GM18861 (cell line): Measurements from ENCODE around the gene BRSK2.

Experiments used
- ATAC-seq: cut with Tn5 transposase; IDR thresholded peaks from one replicate; pipeline ENCODE4 v1.9.1; 2021; ENCODE audit not compliant: unreplicated experiment

The BRSK2 gene

DNA sequence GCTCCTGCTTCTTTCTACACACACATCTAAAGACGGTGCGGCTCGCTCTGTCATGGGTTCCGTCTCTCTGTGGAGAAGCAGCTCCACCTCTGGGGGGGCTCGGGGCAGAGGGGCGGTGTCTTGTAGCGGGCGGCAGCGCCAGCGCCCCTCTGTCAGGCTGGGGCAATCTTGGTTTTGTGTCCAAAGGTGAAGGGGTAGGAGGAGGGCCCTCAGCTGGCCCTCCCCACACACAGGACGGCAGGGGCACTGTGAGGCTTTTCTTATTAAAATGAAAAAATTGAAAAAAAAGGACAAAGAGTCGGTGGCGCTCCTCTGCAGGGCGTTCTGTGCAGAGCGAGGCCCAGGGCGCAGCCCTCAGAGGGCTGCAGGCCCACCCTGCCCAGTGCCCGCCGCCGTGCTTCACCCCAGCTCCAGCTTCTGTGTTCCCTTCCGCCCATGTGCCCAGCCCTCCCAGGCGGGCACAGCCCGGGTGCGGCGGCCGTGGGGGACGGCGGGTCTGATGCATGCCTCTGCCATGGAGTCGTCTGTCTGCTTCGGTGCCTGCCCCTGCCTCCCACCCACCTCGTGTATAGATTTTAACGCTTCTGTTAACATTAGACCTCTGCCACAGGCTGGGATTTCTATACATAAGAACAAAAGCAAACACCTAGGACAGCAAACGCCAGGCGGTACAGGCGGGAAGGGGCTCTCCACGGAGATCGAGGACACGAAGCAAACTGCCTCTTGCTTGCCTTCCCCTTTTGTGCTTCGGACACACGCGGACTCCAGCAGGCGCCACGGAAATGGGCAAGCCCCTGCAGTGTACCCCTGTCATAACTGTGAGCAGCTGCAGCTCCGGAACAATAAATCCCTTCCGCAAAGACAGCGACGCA is 72.3 kb downstream of the BRSK2 start:
- no peak for ATAC-seq

DNA sequence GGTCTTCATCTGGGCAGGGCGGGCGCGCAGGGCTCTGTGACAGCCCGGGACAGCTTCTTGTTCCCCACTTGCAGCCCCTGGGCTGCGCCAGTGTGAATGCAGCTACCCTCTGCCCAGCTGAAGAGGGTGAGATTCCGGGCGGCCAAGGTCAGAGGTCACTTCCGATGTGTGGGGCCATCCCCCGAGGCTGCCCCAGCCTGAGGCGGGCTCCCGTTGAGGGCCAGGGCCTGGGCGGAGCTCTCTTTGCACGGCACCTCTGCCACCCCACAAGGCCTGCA is 72.9 kb downstream of the BRSK2 start:
- no peak for ATAC-seq

GRCh38 chr11:1463056-1463455 is 73.3 kb downstream of the BRSK2 start:
- ATAC-seq, result no peak

GRCh38 chr11:1466784-1467183 is 77.0 kb downstream of the BRSK2 start:
- no peak for ATAC-seq

GRCh38 chr11:1467270-1467669 is 77.5 kb downstream of the BRSK2 start:
- ATAC-seq, result no peak

DNA sequence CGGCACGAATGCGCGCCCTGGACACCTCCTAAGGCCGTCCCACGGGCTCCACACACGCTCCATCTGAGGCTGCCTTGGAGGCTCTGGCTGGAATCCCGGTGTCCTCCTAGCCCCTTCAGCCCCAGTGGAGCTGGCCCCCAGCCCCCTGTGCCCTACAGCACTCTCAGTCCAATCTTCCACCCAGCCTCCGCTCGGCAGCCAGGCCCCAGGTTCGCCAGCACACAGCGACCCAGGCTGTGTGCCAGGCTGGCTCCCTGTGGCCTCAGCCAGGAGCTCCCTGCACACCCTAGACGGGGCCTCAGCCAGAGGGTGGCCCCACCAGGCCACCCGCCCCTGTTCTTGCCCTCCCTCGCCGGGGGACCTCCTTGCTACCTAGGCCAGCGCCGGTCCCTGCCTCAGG is 78.3 kb downstream of the BRSK2 start:
- no peak for ATAC-seq

- ATAC-seq, result no peak
Observed at GRCh38 chr11:1468473-1469066, 78.8 kb downstream of the BRSK2 start.

- no peak for ATAC-seq
Observed at GRCh38 chr11:1469287-1469910, 79.7 kb downstream of the BRSK2 start.

GRCh38 chr11:1469911-1470680 is 80.4 kb downstream of the BRSK2 start:
- ATAC-seq, result no peak

- ATAC-seq, result no peak
Observed at GRCh38 chr11:1470681-1471611, 81.2 kb downstream of the BRSK2 start.

- ATAC-seq, result no peak
Observed at GRCh38 chr11:1471736-1472135, 82.0 kb downstream of the BRSK2 start.

GRCh38 chr11:1472180-1473005 is 82.7 kb downstream of the BRSK2 start:
- ATAC-seq, result no peak

DNA sequence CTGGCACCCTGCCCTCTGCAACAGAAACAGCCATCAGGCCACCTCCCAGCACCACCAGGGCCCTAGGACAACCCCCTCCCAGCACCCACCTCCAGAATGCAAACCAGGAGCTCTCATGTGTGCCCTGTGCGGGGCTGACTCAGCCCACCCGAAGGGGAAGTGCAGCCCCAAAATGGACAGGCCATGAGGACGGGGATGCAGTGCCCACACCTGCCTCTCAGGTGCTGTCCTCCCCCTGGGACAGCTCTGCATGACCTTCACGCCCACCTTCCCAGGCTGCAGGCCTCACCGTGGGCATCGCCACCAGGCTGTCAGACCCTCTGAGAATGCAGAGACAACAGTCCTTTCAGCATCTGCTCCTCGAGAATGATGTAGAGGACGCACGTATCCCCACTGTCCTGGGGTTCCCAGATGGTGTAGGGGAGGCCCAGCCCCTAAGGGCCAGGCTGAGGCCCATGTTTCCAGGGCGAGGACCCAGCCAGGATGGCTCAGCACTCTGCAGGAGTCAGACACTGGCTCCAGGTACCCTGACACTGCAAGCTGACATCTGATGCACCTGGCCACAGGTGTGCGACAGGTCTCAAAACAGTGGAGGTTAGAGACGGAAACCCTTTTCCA is 83.4 kb downstream of the BRSK2 start:
- ATAC-seq, result no peak

- no peak for ATAC-seq
Observed at GRCh38 chr11:1473786-1474185, 84.1 kb downstream of the BRSK2 start.

GRCh38 chr11:1475841-1476240 is 86.1 kb downstream of the BRSK2 start:
- ATAC-seq, result no peak

DNA sequence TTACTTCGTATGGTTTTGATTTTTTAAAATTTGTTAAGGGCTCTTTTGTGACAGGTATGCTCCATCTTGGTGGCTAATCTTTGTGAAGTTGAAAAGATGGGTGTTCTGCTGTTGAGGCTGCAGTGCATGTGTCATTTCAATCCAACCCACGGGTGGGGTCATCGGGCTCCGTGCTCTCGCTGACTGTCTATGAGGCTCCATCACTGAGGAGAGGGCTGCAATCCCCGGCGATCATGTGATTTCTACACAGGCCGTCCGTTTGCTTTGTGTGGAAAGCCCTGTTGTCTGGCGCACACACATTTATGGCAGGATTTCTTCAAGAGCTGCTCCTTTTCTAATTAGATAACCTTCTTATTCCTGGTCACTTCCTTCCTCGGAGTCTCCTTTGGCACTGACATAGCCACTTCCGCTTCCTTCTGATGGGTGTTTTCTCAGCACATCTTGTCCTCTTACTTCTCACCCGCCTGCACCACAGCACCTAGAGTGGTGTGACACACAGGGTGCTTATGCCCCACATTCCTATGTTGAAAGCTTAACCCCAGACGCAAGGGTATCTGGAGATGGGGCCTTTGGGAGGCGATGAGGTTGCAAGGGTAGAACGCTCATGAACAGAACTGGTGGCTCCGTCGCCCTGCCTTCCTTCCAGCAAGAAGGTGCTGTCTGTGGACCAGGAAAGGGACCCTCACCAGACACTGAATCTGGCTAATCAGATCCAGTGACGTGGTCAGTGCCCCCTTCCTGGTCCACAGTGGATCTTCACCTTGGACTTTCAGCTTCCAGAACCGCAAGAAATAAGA is 87.4 kb downstream of the BRSK2 start:
- ATAC-seq, result no peak

GRCh38 chr11:1478011-1478410 is 88.3 kb downstream of the BRSK2 start:
- no peak for ATAC-seq

GRCh38 chr11:1478544-1478943 is 88.8 kb downstream of the BRSK2 start:
- no peak for ATAC-seq
